K562 (cell line): Measurements from ENCODE around the gene TMPRSS9. TPM values are rescaled to one million over a fixed set of nuclear protein-coding genes. Genes with fewer than 3 reads are reported as not detected.

Experiments
- ATF2 ChIP-seq: sonication (generic); formaldehyde crosslinking; IDR thresholded peaks from 2 replicates; pipeline ENCODE4 v1.8.1; 2022; ENCODE audit warnings: missing genetic modification reagents
- BCOR ChIP-seq: fragments of 450-650 bp; IDR thresholded peaks from 2 replicates; pipeline ENCODE4 v1.6.1; 2016
- CCAR2 ChIP-seq: fragments of 200-400 bp; formaldehyde crosslinking; IDR thresholded peaks from 2 replicates; pipeline ENCODE4 v1.6.1; 2017; ENCODE audit warnings: mild to moderate bottlenecking, low read depth, low read length
- CHD7 ChIP-seq: fragments of 200-600 bp; sonication (generic); IDR thresholded peaks from one replicate; pipeline ENCODE4 v1.6.1; 2012; ENCODE audit warnings: mild to moderate bottlenecking, low read depth, low read length, inconsistent platforms
- CREB3L1 ChIP-seq: fragments of 450-650 bp; IDR thresholded peaks from 2 replicates; pipeline ENCODE4 v1.6.1; 2014; ENCODE audit warnings: low read depth, mild to moderate bottlenecking, moderate library complexity, borderline replicate concordance
- JUNB ChIP-seq: fragments of 450-650 bp; formaldehyde crosslinking; conservative IDR thresholded peaks from 2 replicates; pipeline ENCODE4 v1.4.0; 2020; ENCODE audit warnings: mild to moderate bottlenecking
- KHSRP ChIP-seq: fragments of 450-650 bp; IDR thresholded peaks from 2 replicates; pipeline ENCODE4 v1.6.1; 2017
- NFE2 ChIP-seq: IDR thresholded peaks from 2 replicates; pipeline ENCODE4 v1.6.1; 2014; ENCODE audit warnings: antibody characterized with exemption, low read depth
- NFE2L1 ChIP-seq: fragments of 450-650 bp; IDR thresholded peaks from 2 replicates; pipeline ENCODE4 v1.6.1; 2016; ENCODE audit warnings: missing genetic modification characterization, low read depth, mild to moderate bottlenecking, missing compliant biosample characterization, moderate library complexity, borderline replicate concordance
- PTTG1 ChIP-seq: fragments of 450-650 bp; IDR thresholded peaks from 2 replicates; pipeline ENCODE4 v1.6.1; 2016; ENCODE audit warnings: low read depth, mild to moderate bottlenecking, missing genetic modification characterization, missing compliant biosample characterization
- RAD21 ChIP-seq, 2 experiments: fragments of 250-450 bp in 1 of 2; fragments of 450-650 bp in 1 of 2; sonication (Bioruptor Pico) in 1 of 2; formaldehyde crosslinking in 1 of 2; IDR thresholded peaks in 1 of 2; conservative IDR thresholded peaks in 1 of 2; 2 replicates each; pipeline versions ENCODE4 v1.4.0 to v1.8.0; 2020 to 2022; ENCODE audit warnings: mild to moderate bottlenecking in 2 of 2, moderate library complexity in 1 of 2
- SREBF2 ChIP-seq: sonication (generic); formaldehyde crosslinking; IDR thresholded peaks from 2 replicates; pipeline ENCODE4 v1.4.0; 2020; ENCODE audit warnings: mild to moderate bottlenecking, missing genetic modification reagents
- ZNF780A ChIP-seq: fragments of 250-450 bp; sonication (Bioruptor Pico); IDR thresholded peaks from 2 replicates; pipeline ENCODE4 v1.5.0; 2021; ENCODE audit warnings: mild to moderate bottlenecking
- polyA plus RNA-seq, 8 experiments: library from polyadenylated mRNA; depleted of rRNA in 4 of 8; stranded (reverse) in 5 of 8; unstranded in 3 of 8; fragments of >200 nt; fragmentation: Nextera tagmentation in 2 of 8; fragmentation: Illumina TruSeq in 1 of 8; extraction: Ambion mirVana in 2 of 8; extraction: Trizol in 1 of 8; gene quantifications; 2 replicates each; pipeline versions ENCODE4 v1.2.1 to v1.2.3, GENCODE V29; 2011 to 2014; ENCODE audit warnings: inconsistent platforms in 1 of 8, missing spikeins in 1 of 8
- total RNA-seq, 7 experiments: library from RNA; depleted of rRNA in 6 of 7; stranded (reverse); fragments of >200 nt in 6 of 7; fragmentation: Illumina TruSeq in 2 of 7; extraction: Trizol in 2 of 7; gene quantifications; 2 replicates each; pipeline versions ENCODE4 v1.2.1 to v1.2.3, GENCODE V29; 2011 to 2021; ENCODE audit warnings: low replicate concordance in 1 of 7

The TMPRSS9 gene
- total and polyA plus RNA-seq, 9 of the 15 experiments (the other 6 are each of a cell fraction or from before 2014, with no cell fraction given) = 0.01 to 0.03 TPM; not detected in 7

- no peak for TF ChIP-seq JUNB
- no peak for TF ChIP-seq NFE2
- TF ChIP-seq KHSRP = 0 out of 2 replicates have a peak, but pooled peaks have one; percentile 22
- TF ChIP-seq BCOR = peak; percentile 39
- no peak for TF ChIP-seq PTTG1 (tag)
- TF ChIP-seq CHD7 = no peak
- no peak for TF ChIP-seq RAD21 (CRISPR knock-in tag; conservative IDR thresholded peaks at IDR 0.05 in 1 of 2, IDR thresholded peaks at IDR 0.05 in 1 of 2)
- no peak for TF ChIP-seq SREBF2 (CRISPR knock-in tag)
- TF ChIP-seq ATF2 (CRISPR knock-in tag) = no peak
- no peak for TF ChIP-seq ZNF780A (CRISPR knock-in tag)
- no peak for TF ChIP-seq NFE2L1
- TF ChIP-seq CREB3L1 = peak; percentile 63; the same call in 1 of the 2 replicates
- TF ChIP-seq CCAR2 = no peak
These were observed 14.0 kb upstream of the TMPRSS9 start (continued) for GRCh38 chr19:2345794-2346663.
